HepG2 (cell line): ENCODE data around the gene MMP17. TPM values are rescaled to one million over a fixed set of nuclear protein-coding genes. Genes with fewer than 3 reads are reported as not detected.
A peak's percentile ranks its signal among the peaks of the same experiment; 100 is the strongest.

ENCODE experiments used
- ATAC-seq: fragments of 200-7000 bp; cut with Tn5 transposase; 3 replicates; pipeline ENCODE4 v1.9.1; 2020; ENCODE audit warnings: mild to moderate bottlenecking, moderate library complexity
- BruUV-seq: library from RNA; stranded (reverse); fragments of 400-500 nt; replicated peaks from 2 replicates; lab custom pipeline; 2021; lab: Mats Ljungman, UMichigan
- CTCF ChIA-PET: fragments of 300-600 bp; formaldehyde crosslinking; extraction: SDS; loops from one replicate; lab custom pipeline; 2021; ENCODE audit warnings: low total read pairs, inconsistent platforms, low intra/inter-chr PET ratio; lab: Yijun Ruan, JAX
- POLR2A ChIA-PET: fragments of 350-600 bp; sonication (Branson Sonifier 250); formaldehyde crosslinking; loops from one replicate; lab custom pipeline; 2020; ENCODE audit warnings: antibody characterized with exemption, inconsistent platforms; lab: Yijun Ruan, JAX
- DNase-seq: peaks from one replicate; pipeline ENCODE4 v3.0.0-alpha.2; 2015; ENCODE audit warnings: low spot score
- FAIRE-seq: peaks from 3 replicates; lab custom pipeline; 2011; peaks lifted over from hg19 to GRCh38; lab: Jason Lieb, UNC
- H2AFZ ChIP-seq: one replicate; pipeline ENCODE4 v1.6.1; 2011; ENCODE audit warnings: low read length, inconsistent platforms
- H3K27ac ChIP-seq: fragments of 300-600 bp; 3 replicates; pipeline ENCODE4 v1.8.0; 2011; ENCODE audit warnings: mixed run types, mild to moderate bottlenecking, mixed read lengths, low read length, inconsistent platforms; ENCODE audit not compliant: insufficient read depth; ENCODE audit errors: extremely low read length
- H3K27me3 ChIP-seq, 2 experiments: fragments of 200-600 bp in 1 of 2; 2 replicates in 1 of 2; 3 replicates in 1 of 2; pipeline versions ENCODE4 v1.6.0 to v1.8.0; 2011; ENCODE audit warnings: low read length in 2 of 2, mild to moderate bottlenecking in 2 of 2, moderate library complexity in 2 of 2, inconsistent platforms in 1 of 2; ENCODE audit not compliant: insufficient read depth in 2 of 2, control insufficient read depth in 1 of 2
- H3K36me3 ChIP-seq, 2 experiments: fragments of 200-600 bp in 1 of 2; replicated peaks in 1 of 2; 2 replicates in 1 of 2; 3 replicates in 1 of 2; pipeline versions ENCODE4 v1.5.1 to v1.8.0; 2011; ENCODE audit warnings: low read length in 2 of 2, inconsistent platforms in 1 of 2; ENCODE audit not compliant: insufficient read depth in 2 of 2, control insufficient read depth in 1 of 2
- H3K4me1 ChIP-seq: 2 replicates; pipeline ENCODE4 v1.5.1; 2012; ENCODE audit warnings: low read length, inconsistent platforms; ENCODE audit not compliant: insufficient read depth
- H3K4me2 ChIP-seq: 2 replicates; pipeline ENCODE4 v1.6.0; 2011; ENCODE audit warnings: low read depth, low read length, inconsistent platforms
- H3K4me3 ChIP-seq, 3 experiments: fragments of 200-600 bp in 1 of 3; sonication (generic), shearing (Covaris generic) in 1 of 3; replicated peaks in 1 of 3; 2 replicates each; pipeline ENCODE4 v1.5.1; 2011 to 2016; ENCODE audit warnings: low read length in 3 of 3, inconsistent platforms in 2 of 3, low read depth in 2 of 3, mild to moderate bottlenecking in 2 of 3, control low read depth in 1 of 3, mixed read lengths in 1 of 3; ENCODE audit not compliant: insufficient read depth in 1 of 3
- H3K79me2 ChIP-seq: one replicate; pipeline ENCODE4 v1.6.1; 2011; ENCODE audit warnings: low read length, inconsistent platforms; ENCODE audit not compliant: insufficient read depth
- H3K9ac ChIP-seq: 2 replicates; pipeline ENCODE4 v1.6.0; 2011; ENCODE audit warnings: mild to moderate bottlenecking, low read depth, low read length, inconsistent platforms; ENCODE audit not compliant: insufficient read depth
- H3K9me3 ChIP-seq: 2 replicates; pipeline ENCODE4 v1.5.1; 2012; ENCODE audit warnings: mild to moderate bottlenecking, low read length
- H4K20me1 ChIP-seq: 2 replicates; pipeline ENCODE4 v1.6.0; 2011; ENCODE audit warnings: inconsistent platforms, mild to moderate bottlenecking, low read length, moderate library complexity; ENCODE audit not compliant: insufficient read depth
- ATF7-NPFF ChIP-seq: sonication (generic); formaldehyde crosslinking; IDR thresholded peaks from 2 replicates; pipeline ENCODE4 v1.8.1; 2023; ENCODE audit warnings: mild to moderate bottlenecking, low read depth, missing genetic modification reagents, moderate library complexity
- CBX1 ChIP-seq: IDR thresholded peaks from one replicate; pipeline ENCODE4 v1.6.1; 2016; ENCODE audit warnings: antibody characterized with exemption, low read depth
- ELF3 ChIP-seq: IDR thresholded peaks from 2 replicates; pipeline ENCODE4 v1.6.1; 2016; ENCODE audit warnings: missing genetic modification reagents, missing compliant biosample characterization
- HNRNPH1 ChIP-seq: fragments of 200-400 bp; formaldehyde crosslinking; optimal IDR thresholded peaks from 2 replicates; pipeline ENCODE3; 2017; ENCODE audit warnings: mild to moderate bottlenecking, low read depth, low read length
- JUND ChIP-seq: sonication (generic); formaldehyde crosslinking; IDR thresholded peaks from 2 replicates; pipeline ENCODE4 v1.8.0; 2022; ENCODE audit warnings: mild to moderate bottlenecking, missing genetic modification reagents
- KLF11 ChIP-seq: IDR thresholded peaks from 2 replicates; pipeline ENCODE4 v1.6.1; 2016; ENCODE audit warnings: missing compliant biosample characterization
- LCORL ChIP-seq, 2 experiments: fragments of 450-650 bp in 1 of 2; sonication (generic) in 1 of 2; formaldehyde crosslinking in 1 of 2; IDR thresholded peaks; 2 replicates each; pipeline versions ENCODE4 v1.5.0 to v1.6.1; 2017 to 2020; ENCODE audit warnings: antibody characterized with exemption in 1 of 2, missing genetic modification reagents in 1 of 2
- MIER2 ChIP-seq: IDR thresholded peaks from 2 replicates; pipeline ENCODE4 v1.6.1; 2016; ENCODE audit warnings: missing biosample characterization, missing genetic modification reagents
- PHF5A ChIP-seq: IDR thresholded peaks from one replicate; pipeline ENCODE4 v1.6.1; 2018; ENCODE audit warnings: low read depth, missing genetic modification reagents; ENCODE audit not compliant: unreplicated experiment
- RBM39 ChIP-seq: fragments of 200-400 bp; formaldehyde crosslinking; IDR thresholded peaks from one replicate; pipeline ENCODE4 v1.6.1; 2018; ENCODE audit warnings: antibody characterized with exemption, mild to moderate bottlenecking, low read depth, low read length; ENCODE audit not compliant: poor library complexity, severe bottlenecking
- RFX3 ChIP-seq: IDR thresholded peaks from 2 replicates; pipeline ENCODE4 v1.6.1; 2016; ENCODE audit warnings: missing biosample characterization, missing genetic modification reagents
- SIX4 ChIP-seq: sonication (generic); formaldehyde crosslinking; IDR thresholded peaks from 2 replicates; pipeline ENCODE4 v1.4.0; 2020; ENCODE audit warnings: missing genetic modification reagents
- THAP11 ChIP-seq: IDR thresholded peaks from 2 replicates; pipeline ENCODE4 v1.6.1; 2016; ENCODE audit warnings: missing biosample characterization, missing genetic modification reagents
- ZBTB21 ChIP-seq: sonication (generic); formaldehyde crosslinking; IDR thresholded peaks from 2 replicates; pipeline ENCODE4 v1.4.0; 2020; ENCODE audit warnings: missing genetic modification reagents
- ZNF652 ChIP-seq: IDR thresholded peaks from 2 replicates; pipeline ENCODE4 v1.6.1; 2016; ENCODE audit warnings: low read depth, borderline replicate concordance
- WGBS: methylation state at CpG from one replicate; pipeline ENCODE4 v1.1.6; 2017; ENCODE audit warnings: low lambda C conversion rate; 5-methylcytosine and 5-hydroxymethylcytosine counted together
- in situ Hi-C: cut with HindIII; loops from 2 replicates; pipeline ENCODE4 v1.10.0; 2017; ENCODE audit warnings: low pct_unique_long_range_greater_than_20kb; ENCODE audit not compliant: extremely low pct_ligation_motif_present
- intact Hi-C: fragments of 100-400 bp; cut with micrococcal nuclease; formaldehyde crosslinking; loops from one replicate; pipeline ENCODE4 v1.10.0; 2022; ENCODE audit not compliant: unreplicated experiment
- polyA plus RNA-seq, 8 experiments: library from polyadenylated mRNA; depleted of rRNA in 3 of 8; stranded (reverse) in 7 of 8; unstranded in 1 of 8; fragments of >200 nt; fragmentation: Illumina TruSeq in 4 of 8; extraction: Trizol in 4 of 8; gene quantifications; 2 replicates each; pipeline versions ENCODE4 v1.2.1 to v1.2.3, GENCODE V29; 2011 to 2016; ENCODE audit warnings: low read depth in 4 of 8, missing spikeins in 1 of 8, mixed read lengths in 1 of 8; ENCODE audit not compliant: insufficient read depth in 1 of 8
- total RNA-seq, 5 experiments: library from RNA; depleted of rRNA; stranded (reverse); fragments of >200 nt; fragmentation: Illumina TruSeq; extraction: Trizol; gene quantifications; 2 replicates each; pipeline ENCODE4 v1.2.3, GENCODE V29; 2016; ENCODE audit warnings: low read depth in 1 of 5
- TF ChIP-seq, protein P1 (sequence below): sonication (generic); formaldehyde crosslinking; IDR thresholded peaks from 2 replicates; pipeline ENCODE4 v1.5.0; 2020; ENCODE audit warnings: missing genetic modification reagents
- TF ChIP-seq, protein P2 (sequence below): sonication (generic); formaldehyde crosslinking; IDR thresholded peaks from 2 replicates; pipeline ENCODE4 v1.4.0; 2020; ENCODE audit warnings: missing genetic modification reagents, borderline replicate concordance
- TF ChIP-seq, protein P3 (sequence below): sonication (generic); formaldehyde crosslinking; IDR thresholded peaks from 2 replicates; pipeline ENCODE4 v1.4.0; 2020; ENCODE audit warnings: mild to moderate bottlenecking, missing genetic modification reagents

The MMP17 gene
- total and polyA plus RNA-seq, 2 of the 13 experiments (the other 11 are each of a cell fraction or from before 2014, with no cell fraction given), result 0.55 to 0.80 TPM

DNA sequence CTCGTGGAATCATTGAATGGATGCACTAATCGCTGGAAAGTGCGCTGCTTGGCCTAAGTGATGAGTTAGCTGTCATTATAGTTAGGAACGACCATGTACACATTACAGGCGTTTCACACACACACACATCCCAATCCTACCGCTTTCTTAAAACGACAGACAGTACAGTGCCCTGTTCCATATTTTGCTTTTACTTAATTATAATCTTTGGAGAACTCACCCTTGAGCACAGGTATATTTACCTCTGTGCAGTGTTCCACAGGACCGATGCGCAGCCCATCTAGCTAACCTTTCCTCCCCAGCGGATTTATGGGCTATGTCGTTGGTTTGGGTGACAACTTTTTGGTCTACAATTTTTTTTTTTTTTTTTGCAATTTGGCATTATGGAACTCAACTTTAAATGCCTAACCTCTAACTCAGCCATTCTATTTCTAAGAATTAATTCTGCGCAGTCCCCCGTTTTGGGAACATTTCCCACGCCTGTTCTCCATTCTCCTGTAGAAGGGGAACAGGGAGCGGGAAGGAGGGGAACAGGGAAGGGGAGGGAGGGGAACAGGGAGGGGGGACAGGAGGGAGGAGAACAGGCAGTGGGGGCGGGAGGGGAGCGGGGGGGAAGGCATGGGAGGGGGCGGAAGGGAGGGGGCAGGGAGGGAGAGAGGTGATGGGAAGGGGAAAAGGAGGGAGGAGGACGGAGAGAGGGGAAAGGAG is 65.6 kb downstream of the MMP17 start:
- no TSS peak for BruUV-seq
- intact Hi-C loops, result loop anchor here (10.0 kb wide), 1 partner anchor 59 kb away; no protein-coding TSS in a partner anchor
- in situ Hi-C loops, result no loop called here
- Histone ChIP-seq H3K4me2 (peak overlapping the region; percentile 79), H3K4me1 (peaks cover 24% of the 10 kb centered on the region), H4K20me1 (peaks cover 13% of the 10 kb centered on the region; the same call in 1 of the 2 replicates), H3K9me3 (no peaks in the 10 kb centered on the region), H3K27ac (no peak overlapping the region), H2AFZ (peak overlapping the region; percentile 58), H3K4me3 (peak overlapping the region; percentile 20 to 65 (median 33)), H3K9ac (0 out of 2 replicates have a peak overlapping the region, but pooled peaks have one; percentile 12), H3K36me3 (peaks cover 1 to 5% of the 10 kb centered on the region in 2 experiments; a peak in 3 of 5 replicates), H3K27me3 (peaks cover 2 to 9% of the 10 kb centered on the region in 2 experiments; a peak in 4 of 5 replicates), H3K79me2 (peaks cover 8% of the 10 kb centered on the region)
- no peak for FAIRE-seq
- ChIA-PET POLR2A (interaction anchor here (0.7 to 1.9 kb wide), 4 partner anchors 32 to 1069 kb away, joined by 3 to 11 read pairs (median 4); no protein-coding TSS in a partner anchor), CTCF (no interaction called here)
- ATAC-seq, result no peak
- 29% methylated on average over 19 of the region's 19 CpGs for WGBS
- DNase-seq, result no peak
- no peak for TF ChIP-seq LCORL (IDR thresholded peaks at IDR 0.05)
- TF ChIP-seq LCORL (CRISPR knock-in tag; IDR thresholded peaks at IDR 0.05), result 0 out of 2 replicates have a peak, but pooled peaks have one; percentile 33
- no peak for TF ChIP-seq RBM39
- TF ChIP-seq ZNF652 (CRISPR knock-in tag), result no peak
- TF ChIP-seq, protein P1, sequence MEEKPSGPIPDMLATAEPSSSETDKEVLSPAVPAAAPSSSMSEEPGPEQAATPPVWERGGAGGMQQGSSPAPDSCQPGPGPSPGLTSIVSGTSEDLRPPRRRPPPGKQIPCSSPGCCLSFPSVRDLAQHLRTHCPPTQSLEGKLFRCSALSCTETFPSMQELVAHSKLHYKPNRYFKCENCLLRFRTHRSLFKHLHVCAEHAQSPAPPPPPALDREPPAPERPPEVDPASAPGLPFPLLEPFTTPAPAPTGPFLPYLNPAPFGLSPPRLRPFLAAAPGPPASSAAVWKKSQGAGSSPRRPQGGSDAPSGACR, result 0 out of 2 replicates have a peak, but pooled peaks have one; percentile 49
- TF ChIP-seq ELF3 (CRISPR knock-in tag), result no peak
- TF ChIP-seq PHF5A (CRISPR knock-in tag), result no peak
- no peak for TF ChIP-seq SIX4 (CRISPR knock-in tag)
- no peak for TF ChIP-seq JUND (CRISPR knock-in tag)
- 0 out of 2 replicates have a peak, but pooled peaks have one; percentile 22 for TF ChIP-seq MIER2 (CRISPR knock-in tag)
- TF ChIP-seq HNRNPH1, result no peak
- TF ChIP-seq ZBTB21 (CRISPR knock-in tag), result no peak
- no peak for TF ChIP-seq THAP11 (CRISPR knock-in tag)
- no peak for TF ChIP-seq KLF11
- TF ChIP-seq CBX1, result no peak
- no peak for TF ChIP-seq ATF7-NPFF (CRISPR knock-in tag)
- TF ChIP-seq, protein P2, sequence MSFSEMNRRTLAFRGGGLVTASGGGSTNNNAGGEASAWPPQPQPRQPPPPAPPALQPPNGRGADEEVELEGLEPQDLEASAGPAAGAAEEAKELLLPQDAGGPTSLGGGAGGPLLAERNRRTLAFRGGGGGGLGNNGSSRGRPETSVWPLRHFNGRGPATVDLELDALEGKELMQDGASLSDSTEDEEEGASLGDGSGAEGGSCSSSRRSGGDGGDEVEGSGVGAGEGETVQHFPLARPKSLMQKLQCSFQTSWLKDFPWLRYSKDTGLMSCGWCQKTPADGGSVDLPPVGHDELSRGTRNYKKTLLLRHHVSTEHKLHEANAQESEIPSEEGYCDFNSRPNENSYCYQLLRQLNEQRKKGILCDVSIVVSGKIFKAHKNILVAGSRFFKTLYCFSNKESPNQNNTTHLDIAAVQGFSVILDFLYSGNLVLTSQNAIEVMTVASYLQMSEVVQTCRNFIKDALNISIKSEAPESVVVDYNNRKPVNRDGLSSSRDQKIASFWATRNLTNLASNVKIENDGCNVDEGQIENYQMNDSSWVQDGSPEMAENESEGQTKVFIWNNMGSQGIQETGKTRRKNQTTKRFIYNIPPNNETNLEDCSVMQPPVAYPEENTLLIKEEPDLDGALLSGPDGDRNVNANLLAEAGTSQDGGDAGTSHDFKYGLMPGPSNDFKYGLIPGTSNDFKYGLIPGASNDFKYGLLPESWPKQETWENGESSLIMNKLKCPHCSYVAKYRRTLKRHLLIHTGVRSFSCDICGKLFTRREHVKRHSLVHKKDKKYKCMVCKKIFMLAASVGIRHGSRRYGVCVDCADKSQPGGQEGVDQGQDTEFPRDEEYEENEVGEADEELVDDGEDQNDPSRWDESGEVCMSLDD (CRISPR knock-in tag), result no peak
- TF ChIP-seq RFX3 (CRISPR knock-in tag), result no peak
- TF ChIP-seq, protein P3, sequence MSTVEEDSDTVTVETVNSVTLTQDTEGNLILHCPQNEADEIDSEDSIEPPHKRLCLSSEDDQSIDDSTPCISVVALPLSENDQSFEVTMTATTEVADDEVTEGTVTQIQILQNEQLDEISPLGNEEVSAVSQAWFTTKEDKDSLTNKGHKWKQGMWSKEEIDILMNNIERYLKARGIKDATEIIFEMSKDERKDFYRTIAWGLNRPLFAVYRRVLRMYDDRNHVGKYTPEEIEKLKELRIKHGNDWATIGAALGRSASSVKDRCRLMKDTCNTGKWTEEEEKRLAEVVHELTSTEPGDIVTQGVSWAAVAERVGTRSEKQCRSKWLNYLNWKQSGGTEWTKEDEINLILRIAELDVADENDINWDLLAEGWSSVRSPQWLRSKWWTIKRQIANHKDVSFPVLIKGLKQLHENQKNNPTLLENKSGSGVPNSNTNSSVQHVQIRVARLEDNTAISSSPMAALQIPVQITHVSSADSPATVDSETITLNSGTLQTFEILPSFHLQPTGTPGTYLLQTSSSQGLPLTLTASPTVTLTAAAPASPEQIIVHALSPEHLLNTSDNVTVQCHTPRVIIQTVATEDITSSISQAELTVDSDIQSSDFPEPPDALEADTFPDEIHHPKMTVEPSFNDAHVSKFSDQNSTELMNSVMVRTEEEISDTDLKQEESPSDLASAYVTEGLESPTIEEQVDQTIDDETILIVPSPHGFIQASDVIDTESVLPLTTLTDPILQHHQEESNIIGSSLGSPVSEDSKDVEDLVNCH (CRISPR knock-in tag), result no peak
